H4 (cell line): ENCODE measurements around the gene CRISPLD2. TPM values are rescaled to one million over a fixed set of nuclear protein-coding genes. Genes with fewer than 3 reads are reported as not detected.

Experiments
- DNase-seq: peaks from one replicate; pipeline ENCODE4 v3.0.0-alpha.2; 2015; ENCODE audit warnings: low spot score
- total RNA-seq: library from RNA; depleted of rRNA; stranded (reverse); fragments of >200 nt; shearing (Covaris generic); gene quantifications from 2 replicates; pipeline ENCODE4 v1.2.3, GENCODE V29; 2014

Gene CRISPLD2
- total RNA-seq, 1 experiment from 2014 or later: 5.7 TPM

DNA sequence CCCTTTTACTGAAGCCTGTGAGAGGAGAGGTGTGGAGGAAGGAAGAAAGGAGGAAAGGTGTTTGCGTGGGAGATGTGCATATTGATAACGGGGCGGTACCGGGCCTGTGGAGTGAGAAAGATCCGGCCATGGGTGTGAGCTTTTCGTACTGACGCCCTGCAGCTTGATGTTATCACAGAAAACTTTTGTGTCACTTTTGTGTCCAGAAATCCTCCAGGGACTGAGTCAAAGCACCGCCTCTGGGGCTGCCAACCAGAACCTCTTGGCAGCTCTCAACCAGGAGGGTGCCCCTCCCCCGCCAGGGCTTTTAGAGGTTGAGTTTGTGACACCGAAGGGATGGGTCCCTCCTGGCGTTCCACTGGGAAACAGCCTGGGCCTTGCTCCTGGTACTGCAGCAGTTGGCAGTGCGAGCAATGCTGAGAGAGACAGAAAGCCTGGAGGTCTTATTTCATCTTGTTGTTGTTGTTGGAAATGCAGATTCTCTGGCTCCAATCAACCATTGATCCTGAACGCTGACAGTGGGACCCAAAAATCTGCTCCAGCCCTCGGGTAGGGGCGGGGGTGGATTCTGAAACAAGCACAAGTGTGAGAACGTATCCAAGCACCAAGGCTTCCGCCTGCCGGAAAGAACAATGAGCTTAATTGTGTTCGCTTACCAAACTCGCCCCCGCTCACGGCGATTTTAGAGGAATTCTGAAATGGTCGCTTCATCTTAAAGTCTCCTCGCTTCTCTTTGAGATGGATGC, 65.0 kb downstream of the CRISPLD2 start:
- peak; percentile 35 for DNase-seq

- no peak for DNase-seq
These were observed 65.6 kb downstream of the CRISPLD2 start for GRCh38 chr16:84885342-84885910.

GRCh38 chr16:84886497-84887090, 66.8 kb downstream of the CRISPLD2 start:
- no peak for DNase-seq

DNA sequence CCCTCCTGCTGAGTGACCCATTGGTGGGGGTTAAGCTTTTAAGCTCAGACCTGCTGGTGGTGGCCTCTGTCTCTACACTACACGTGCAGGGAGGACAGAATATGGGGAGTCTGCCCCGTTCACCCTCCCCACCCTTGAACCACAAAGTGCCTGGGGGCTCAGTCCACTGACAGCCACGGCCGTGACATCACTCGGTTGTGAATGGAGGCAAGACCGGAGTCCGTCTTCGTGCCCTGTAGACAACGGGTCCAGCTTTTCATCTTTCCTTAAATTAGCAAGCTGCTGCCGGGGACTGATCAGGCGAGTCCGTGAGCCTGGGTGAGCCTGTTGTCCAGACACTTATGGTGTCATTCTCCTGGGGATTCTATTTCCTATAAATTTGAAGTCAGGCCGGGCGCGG, 67.4 kb downstream of the CRISPLD2 start:
- DNase-seq: no peak

- DNase-seq: peak; percentile 31
These were observed 68.7 kb downstream of the CRISPLD2 start for GRCh38 chr16:84888450-84888849.

GRCh38 chr16:84889066-84889465, 69.3 kb downstream of the CRISPLD2 start:
- DNase-seq: no peak

DNA sequence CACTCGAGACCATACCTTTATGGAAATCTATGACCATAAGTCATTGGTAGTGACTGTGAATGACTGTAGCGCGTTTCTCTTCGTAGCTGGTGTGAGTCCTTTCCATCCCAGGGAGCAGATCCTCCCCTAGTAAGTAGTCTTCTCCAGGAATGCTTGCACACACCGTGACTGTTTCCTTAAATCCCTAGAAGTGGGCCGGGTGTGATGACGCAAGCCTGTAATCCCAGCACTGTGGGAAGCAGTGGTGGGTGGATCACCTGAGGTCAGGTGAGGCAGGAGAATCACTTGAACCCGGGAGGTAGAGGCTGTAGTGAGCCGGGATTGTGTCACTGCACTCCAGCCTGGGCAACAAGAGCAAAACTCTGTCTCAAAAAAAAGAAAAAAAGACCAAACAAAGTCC, 70.6 kb downstream of the CRISPLD2 start:
- DNase-seq: no peak

DNA sequence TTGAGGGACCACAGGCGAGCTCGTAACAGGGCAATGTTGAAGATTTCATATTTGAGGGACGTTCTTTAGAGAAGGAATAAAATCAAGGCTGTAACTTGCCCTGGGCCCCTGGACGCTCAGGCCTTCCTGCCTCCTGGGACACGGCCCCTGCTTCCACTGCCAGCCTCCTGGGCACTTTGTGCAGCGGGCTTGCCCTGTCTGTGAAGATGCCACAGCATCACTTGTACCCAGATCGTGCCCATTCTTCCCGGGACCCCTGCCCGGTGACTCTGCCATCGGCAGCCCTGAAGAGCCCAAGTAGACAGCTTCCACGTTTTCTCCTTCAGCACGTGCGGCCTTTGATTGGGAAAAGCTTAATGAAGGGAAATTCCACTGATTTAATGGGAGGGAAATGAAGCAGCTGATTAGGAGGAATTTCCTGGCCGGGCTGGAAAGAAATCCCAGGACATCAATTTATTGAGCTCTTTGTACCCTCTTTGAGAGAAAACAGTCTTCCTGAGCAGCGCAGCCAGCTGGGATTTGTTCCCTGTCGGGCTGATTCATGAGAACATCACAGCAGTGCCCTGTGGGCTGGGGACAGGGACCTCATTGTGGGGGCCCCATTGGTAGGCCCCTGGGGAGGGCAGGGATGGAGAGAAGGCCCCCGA, 71.5 kb downstream of the CRISPLD2 start:
- DNase-seq: no peak

- DNase-seq: no peak
These were observed 72.3 kb downstream of the CRISPLD2 start for GRCh38 chr16:84892097-84892496.

- DNase-seq: no peak
These were observed 73.7 kb downstream of the CRISPLD2 start for GRCh38 chr16:84893467-84893848.

GRCh38 chr16:84893849-84894599, 74.2 kb downstream of the CRISPLD2 start:
- no peak for DNase-seq

DNA sequence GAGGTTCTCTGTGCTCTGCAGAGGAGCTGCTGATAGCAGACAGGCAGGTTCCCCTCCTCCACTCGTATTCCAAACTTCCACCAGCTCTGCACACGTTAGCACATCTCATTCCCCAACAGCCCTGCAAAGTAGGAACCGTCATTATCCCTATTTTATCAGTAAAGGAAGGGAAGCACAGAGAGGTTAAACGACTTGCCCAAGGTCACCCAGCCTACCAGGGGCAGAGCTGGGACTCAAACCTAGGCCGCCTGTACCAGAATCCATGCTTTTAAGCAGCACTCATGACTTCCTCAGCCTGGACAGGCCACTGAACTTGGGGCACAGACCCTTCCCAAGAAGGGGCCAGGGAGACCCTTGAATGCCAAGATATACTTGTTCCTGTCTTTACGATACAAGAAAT, 75.2 kb downstream of the CRISPLD2 start:
- no peak for DNase-seq

GRCh38 chr16:84896847-84897246, 77.1 kb downstream of the CRISPLD2 start:
- DNase-seq: no peak

DNA sequence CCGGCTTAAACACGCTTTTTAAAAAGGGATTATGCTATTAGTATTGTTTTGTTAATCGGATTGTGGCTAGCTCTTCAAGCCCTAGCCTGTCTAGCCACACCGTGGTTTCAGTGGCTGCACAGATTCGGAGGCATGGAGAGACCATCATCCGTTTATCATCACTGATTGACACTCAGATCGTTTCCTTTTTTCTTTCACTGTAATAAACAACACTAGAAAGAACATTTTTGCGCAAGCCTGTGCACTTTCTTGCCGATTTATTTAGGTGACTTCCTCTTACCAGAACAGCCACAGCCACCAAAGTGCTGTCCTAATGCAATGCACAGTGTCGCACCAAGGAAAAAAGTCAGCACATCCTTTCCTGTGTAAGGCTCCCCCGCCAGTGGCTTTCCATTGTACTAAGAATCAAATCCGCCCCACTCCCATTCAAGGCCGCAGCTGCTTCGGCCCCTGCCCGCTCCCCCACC, 78.2 kb downstream of the CRISPLD2 start:
- no peak for DNase-seq

- no peak for DNase-seq
These were observed 78.7 kb downstream of the CRISPLD2 start for GRCh38 chr16:84898447-84898846.

- DNase-seq: no peak
These were observed 79.6 kb downstream of the CRISPLD2 start for GRCh38 chr16:84899414-84899813.

DNA sequence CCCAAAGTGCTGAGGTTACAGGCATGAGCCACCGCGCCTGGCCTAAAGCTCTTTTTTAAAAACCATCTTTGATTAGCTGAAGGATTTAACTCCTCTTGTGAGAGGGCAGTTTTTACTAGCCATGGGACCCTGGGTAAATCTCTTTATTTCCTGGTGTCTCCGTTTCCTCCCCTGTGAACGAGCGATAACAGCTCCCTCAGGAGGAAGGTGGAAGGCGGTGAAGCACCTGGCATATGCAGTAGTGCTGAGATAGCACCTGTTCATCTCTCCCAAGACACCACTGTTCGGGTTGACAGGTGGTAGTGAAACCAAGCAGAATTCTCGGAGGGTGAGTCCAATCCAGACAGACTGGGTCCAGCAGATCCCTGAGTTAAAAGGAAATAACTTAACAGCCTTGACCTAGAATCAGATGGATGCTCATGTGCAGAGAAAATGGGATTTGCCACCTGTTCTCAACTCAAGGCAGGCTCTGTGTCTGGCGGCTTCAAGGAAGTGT, 86.2 kb downstream of the CRISPLD2 start:
- DNase-seq: no peak

GRCh38 chr16:84907051-84907450, 87.3 kb downstream of the CRISPLD2 start:
- DNase-seq: no peak

- DNase-seq: no peak
These were observed 87.8 kb downstream of the CRISPLD2 start for GRCh38 chr16:84907575-84907974.

DNA sequence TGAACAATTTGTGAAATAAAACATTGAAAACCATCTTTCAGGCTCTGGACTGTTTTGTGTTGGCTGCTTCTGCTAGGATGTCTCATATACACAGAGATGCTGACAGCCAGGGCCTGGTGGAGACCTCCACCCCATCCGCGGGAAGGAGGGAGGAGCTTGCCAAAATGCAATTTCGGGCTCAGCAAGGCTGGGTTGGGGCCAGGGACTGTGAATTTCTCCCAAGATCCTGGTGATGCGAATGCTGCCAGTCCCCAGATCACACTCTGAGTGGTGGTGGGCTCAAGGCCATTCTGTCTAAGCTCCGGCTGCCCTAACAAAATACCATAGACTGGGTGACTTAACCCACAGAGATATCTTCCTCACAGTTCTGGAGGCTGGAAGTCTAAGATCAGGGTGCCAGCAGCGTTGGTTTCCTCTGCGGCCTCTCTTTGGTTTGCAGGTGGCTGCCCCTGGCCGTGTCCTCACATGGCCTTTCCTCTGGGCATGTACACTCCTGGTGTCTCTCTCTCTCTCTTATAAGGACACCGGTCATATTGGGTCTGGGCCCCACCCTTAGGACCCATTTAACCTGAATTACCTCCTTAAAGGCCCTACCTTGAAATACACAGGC, 89.8 kb downstream of the CRISPLD2 start:
- no peak for DNase-seq

DNA sequence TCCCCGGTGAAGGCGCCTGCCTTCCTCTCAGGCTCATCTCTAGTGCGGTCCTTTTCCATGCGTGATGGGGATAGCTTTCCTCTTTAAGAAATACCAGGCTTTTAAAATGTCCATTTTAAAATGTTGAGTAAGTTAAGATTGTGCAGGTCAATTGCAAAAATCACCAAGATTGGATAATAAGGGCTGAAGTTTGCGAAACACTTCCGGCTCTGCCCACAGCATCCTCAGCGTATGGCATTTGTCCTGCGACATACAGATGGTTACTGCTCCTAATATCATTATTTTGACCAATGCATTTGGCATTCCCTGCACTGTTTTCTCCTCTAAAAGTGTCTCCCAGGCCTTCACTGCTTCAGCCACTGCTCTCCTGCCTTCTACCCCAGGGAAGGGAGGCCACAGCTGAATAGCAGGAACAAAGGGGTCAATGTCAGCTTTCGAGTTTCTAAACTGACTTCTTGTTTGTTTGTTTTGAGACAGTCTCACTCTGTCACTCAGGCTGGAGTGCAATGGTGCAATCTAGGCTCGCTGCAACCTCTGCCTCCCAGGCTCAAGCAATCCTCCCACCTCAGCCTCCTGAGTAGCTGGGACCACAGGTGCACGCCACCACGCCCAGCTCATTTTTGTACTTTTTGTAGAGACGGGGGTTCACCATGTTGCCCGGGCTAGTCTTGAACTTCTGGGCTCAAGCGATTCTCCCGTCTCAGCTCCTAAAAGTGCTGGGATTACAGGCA, 91.9 kb downstream of the CRISPLD2 start:
- no peak for DNase-seq
